ENCODE measurements around the gene IL36B.

GRCh38 chr2:113000436-113000835 lies 52.2 kb downstream of the IL36B start:
- no peak for TF ChIP-seq TAF1 (IDR thresholded peaks at IDR 0.05; ENCODE audit: borderline replicate concordance, low read depth, low read length)
- TF ChIP-seq POLR2AphosphoS5 (IDR thresholded peaks at IDR 0.05; ENCODE audit: low read depth, low read length) = no peak

Data from GM12892 (cell line).